ENCODE data around the gene HEXIM1. TPM values are rescaled to one million over a fixed set of nuclear protein-coding genes. Genes with fewer than 3 reads are reported as not detected.
"Not testable (repeated sequence)": the region's sequence is repeated elsewhere in the genome, so short reads cannot be mapped to it uniquely, and the experiment has no call there.

Gene HEXIM1
- total RNA-seq, 2 experiments from 2014 or later: 50.5 to 50.9 TPM

DNA sequence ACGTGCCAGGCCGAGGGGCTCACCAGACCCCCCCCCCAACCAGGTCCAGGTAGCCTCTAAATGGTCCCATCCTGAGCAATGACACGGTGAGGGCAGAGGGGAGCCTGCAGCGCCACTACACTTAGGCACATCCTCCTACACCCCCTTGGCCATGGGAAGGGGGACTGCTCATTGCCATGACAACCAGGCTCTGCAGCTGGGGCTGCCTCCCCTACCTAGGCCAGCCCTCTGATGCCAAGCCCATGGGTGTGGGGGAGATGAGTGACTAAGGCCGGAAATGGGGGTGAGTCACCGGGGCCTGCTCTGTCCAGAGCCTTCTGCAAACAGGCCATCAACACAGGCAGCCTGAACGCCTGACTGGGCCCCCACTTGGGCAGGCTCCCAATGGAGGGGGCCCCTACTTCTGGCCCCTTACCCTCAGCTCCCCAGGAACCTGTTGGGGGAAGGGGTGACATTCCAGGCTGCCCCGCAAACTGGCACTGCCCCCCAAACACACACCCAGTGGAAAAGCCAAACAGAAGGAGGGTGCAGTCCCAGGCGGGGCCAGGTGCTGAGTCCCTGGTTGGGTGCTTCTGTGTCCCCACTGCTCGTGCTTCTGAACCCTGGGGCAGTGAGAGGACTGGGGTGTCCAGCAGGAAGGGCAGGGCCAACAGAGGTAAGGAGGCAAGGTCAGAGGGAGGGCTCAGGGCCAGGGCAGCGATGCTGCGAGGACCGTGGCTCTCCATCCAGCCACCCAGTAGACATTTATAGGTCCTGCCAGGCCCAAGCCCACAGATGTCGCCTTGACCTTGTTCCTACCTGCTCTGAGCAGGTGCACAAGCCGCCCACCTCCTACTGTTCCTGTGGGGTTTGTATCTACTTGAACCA, 24.1 kb upstream of the HEXIM1 start:
- TF ChIP-seq, protein P1, sequence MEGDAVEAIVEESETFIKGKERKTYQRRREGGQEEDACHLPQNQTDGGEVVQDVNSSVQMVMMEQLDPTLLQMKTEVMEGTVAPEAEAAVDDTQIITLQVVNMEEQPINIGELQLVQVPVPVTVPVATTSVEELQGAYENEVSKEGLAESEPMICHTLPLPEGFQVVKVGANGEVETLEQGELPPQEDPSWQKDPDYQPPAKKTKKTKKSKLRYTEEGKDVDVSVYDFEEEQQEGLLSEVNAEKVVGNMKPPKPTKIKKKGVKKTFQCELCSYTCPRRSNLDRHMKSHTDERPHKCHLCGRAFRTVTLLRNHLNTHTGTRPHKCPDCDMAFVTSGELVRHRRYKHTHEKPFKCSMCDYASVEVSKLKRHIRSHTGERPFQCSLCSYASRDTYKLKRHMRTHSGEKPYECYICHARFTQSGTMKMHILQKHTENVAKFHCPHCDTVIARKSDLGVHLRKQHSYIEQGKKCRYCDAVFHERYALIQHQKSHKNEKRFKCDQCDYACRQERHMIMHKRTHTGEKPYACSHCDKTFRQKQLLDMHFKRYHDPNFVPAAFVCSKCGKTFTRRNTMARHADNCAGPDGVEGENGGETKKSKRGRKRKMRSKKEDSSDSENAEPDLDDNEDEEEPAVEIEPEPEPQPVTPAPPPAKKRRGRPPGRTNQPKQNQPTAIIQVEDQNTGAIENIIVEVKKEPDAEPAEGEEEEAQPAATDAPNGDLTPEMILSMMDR (IDR thresholded peaks at IDR 0.05): no peak
- intact Hi-C loops (cut with DNase I, micrococcal nuclease): no loop called here
- ChIA-PET CTCF (interaction anchor here (1.0 kb wide), 1 partner anchor 11 kb away, joined by 3 read pairs; no protein-coding TSS in a partner anchor), POLR2A (no interaction called here)
- Histone ChIP-seq H3K9me3 (ENCODE audit: control insufficient read depth in 1 of 2, insufficient read depth in 1 of 2, low read length in 2 of 2) (no peaks in the 10 kb centered on the region), H3K4me3 (ENCODE audit: low read length) (no peak overlapping the region), H3K27ac (ENCODE audit: low read depth in 1 of 2, low read length in 2 of 2) (no peak overlapping the region), H3K4me1 (ENCODE audit: insufficient read depth, low read length) (peaks cover 10% of the 10 kb centered on the region), H3K36me3 (ENCODE audit: insufficient read depth, low read length) (no peaks in the 10 kb centered on the region), H3K27me3 (ENCODE audit: control insufficient read depth in 1 of 2, insufficient read depth in 2 of 2, low read length in 2 of 2) (no peaks in the 10 kb centered on the region)
- no peak overlapping the region for H3K27ac Mint-ChIP-seq
- no peaks in the 10 kb centered on the region for H3K4me1 Mint-ChIP-seq (ENCODE audit: low read depth)
- H3K9me3 Mint-ChIP-seq: no peaks in the 10 kb centered on the region
- DNase-seq (peak in 6 of 14 experiments; percentile 5 to 68 (median 36)), ATAC-seq (ENCODE audit: poor library complexity) (peak; percentile 59)
- no peaks in the 10 kb centered on the region for H3K27me3 Mint-ChIP-seq
- H3K4me3 Mint-ChIP-seq: no peak overlapping the region
- H3K36me3 Mint-ChIP-seq (ENCODE audit: low read depth): no peaks in the 10 kb centered on the region

DNA sequence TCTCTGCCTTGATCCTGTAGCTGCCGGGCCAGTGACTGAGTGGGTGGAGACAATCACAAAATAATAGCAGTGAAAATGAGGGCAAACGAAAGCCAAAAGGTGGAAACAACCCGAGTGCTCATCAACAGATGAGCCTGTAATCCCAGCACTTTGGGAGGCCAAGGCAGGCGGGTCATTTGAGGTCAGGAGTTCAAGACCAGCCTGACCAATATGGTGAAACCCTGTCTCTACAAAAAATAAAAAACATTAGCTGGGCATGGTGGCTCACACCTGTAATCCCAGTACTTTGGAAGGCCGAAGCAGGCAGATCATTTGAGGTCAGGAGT, 23.5 kb upstream of the HEXIM1 start:
- ATAC-seq (ENCODE audit: poor library complexity); H3K36me3 Mint-ChIP-seq (ENCODE audit: low read depth); H3K4me3 ChIP-seq (ENCODE audit: low read length); H3K36me3 ChIP-seq (ENCODE audit: insufficient read depth, low read length); H3K27ac ChIP-seq (ENCODE audit: low read depth in 1 of 2, low read length in 2 of 2); H3K27me3 Mint-ChIP-seq; POLR2A ChIA-PET; H3K27ac Mint-ChIP-seq; H3K4me1 Mint-ChIP-seq (ENCODE audit: low read depth); H3K4me1 ChIP-seq (ENCODE audit: insufficient read depth, low read length); H3K9me3 ChIP-seq (ENCODE audit: control insufficient read depth in 1 of 2, insufficient read depth in 1 of 2, low read length in 2 of 2); DNase-seq; H3K4me3 Mint-ChIP-seq; intact Hi-C loops (cut with DNase I, micrococcal nuclease); H3K9me3 Mint-ChIP-seq; H3K27me3 ChIP-seq (ENCODE audit: control insufficient read depth in 1 of 2, insufficient read depth in 2 of 2, low read length in 2 of 2): not testable (repeated sequence)
- CTCF ChIA-PET: interaction anchor here (1.0 kb wide), 1 partner anchor 10 kb away, joined by 3 read pairs; no protein-coding TSS in a partner anchor

DNA sequence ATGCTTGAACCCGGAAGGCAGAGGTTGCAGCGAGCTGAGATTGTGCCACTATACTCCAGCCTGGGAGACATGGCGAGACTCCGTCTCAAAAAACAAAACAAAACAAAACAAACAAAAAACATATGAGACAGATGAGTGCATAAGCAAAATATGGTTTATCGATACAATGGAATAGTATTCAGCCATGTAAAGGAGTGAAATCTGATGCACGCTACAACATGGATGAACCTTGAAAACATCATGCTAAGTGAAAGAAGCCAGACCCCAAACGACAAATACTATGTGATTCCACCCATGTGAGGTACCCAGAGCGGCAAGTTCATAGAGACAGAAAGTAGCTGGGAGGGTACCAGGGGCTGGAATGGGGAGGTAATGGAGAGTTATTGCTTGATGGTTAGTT, 22.8 kb upstream of the HEXIM1 start:
- Mint-ChIP-seq H3K4me1 (ENCODE audit: low read depth) (no peaks in the 10 kb centered on the region), H3K27me3 (no peaks in the 10 kb centered on the region), H3K4me3 (no peak overlapping the region), H3K9me3 (no peaks in the 10 kb centered on the region), H3K27ac (no peak overlapping the region), H3K36me3 (ENCODE audit: low read depth) (no peaks in the 10 kb centered on the region)
- H3K36me3 ChIP-seq (ENCODE audit: insufficient read depth, low read length): no peaks in the 10 kb centered on the region
- TF ChIP-seq, protein P1 (IDR thresholded peaks at IDR 0.05): no peak
- peaks cover 10% of the 10 kb centered on the region for H3K4me1 ChIP-seq (ENCODE audit: insufficient read depth, low read length)
- ChIA-PET CTCF (interaction anchor here (1.0 kb wide), 1 partner anchor 9 kb away, joined by 3 read pairs; no protein-coding TSS in a partner anchor), POLR2A (no interaction called here)
- no peaks in the 10 kb centered on the region for H3K9me3 ChIP-seq (ENCODE audit: control insufficient read depth in 1 of 2, insufficient read depth in 1 of 2, low read length in 2 of 2)
- H3K27me3 ChIP-seq (ENCODE audit: control insufficient read depth in 1 of 2, insufficient read depth in 2 of 2, low read length in 2 of 2): no peaks in the 10 kb centered on the region
- ATAC-seq (ENCODE audit: poor library complexity) (no peak), DNase-seq (no peak)
- H3K4me3 ChIP-seq (ENCODE audit: low read length): no peak overlapping the region
- intact Hi-C loops (cut with DNase I, micrococcal nuclease): no loop called here
- H3K27ac ChIP-seq (ENCODE audit: low read depth in 1 of 2, low read length in 2 of 2): no peak overlapping the region

DNA sequence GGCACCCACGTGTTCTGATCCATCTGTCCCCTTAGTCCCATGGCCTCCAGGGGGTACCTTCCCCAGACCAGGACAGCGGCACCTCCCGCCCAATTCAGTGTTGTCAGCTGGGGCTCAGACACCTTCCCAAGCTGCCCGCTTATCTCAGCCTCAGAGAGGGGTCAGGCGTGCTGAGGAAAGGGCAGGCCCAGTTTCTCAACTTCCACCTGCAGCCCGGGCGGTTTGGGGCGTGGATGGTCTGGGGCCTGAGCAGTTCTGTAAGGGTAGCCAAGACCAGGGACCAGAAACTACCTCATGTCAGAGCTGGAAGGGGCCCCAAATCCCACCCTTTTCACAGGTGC, 21.1 kb upstream of the HEXIM1 start:
- CTCF ChIA-PET: no interaction called here
- Mint-ChIP-seq H3K4me3 (no peak overlapping the region), H3K27me3 (no peaks in the 10 kb centered on the region), H3K27ac (no peak overlapping the region), H3K36me3 (ENCODE audit: low read depth) (no peaks in the 10 kb centered on the region), H3K9me3 (no peaks in the 10 kb centered on the region), H3K4me1 (ENCODE audit: low read depth) (no peaks in the 10 kb centered on the region)
- TF ChIP-seq, protein P1 (IDR thresholded peaks at IDR 0.05): no peak
- Histone ChIP-seq H3K9me3 (ENCODE audit: control insufficient read depth in 1 of 2, insufficient read depth in 1 of 2, low read length in 2 of 2) (no peaks in the 10 kb centered on the region), H3K27ac (ENCODE audit: low read depth in 1 of 2, low read length in 2 of 2) (no peak overlapping the region), H3K27me3 (ENCODE audit: control insufficient read depth in 1 of 2, insufficient read depth in 2 of 2, low read length in 2 of 2) (no peaks in the 10 kb centered on the region), H3K36me3 (ENCODE audit: insufficient read depth, low read length) (no peaks in the 10 kb centered on the region), H3K4me3 (ENCODE audit: low read length) (no peak overlapping the region), H3K4me1 (ENCODE audit: insufficient read depth, low read length) (peaks cover 21% of the 10 kb centered on the region)
- DNase-seq (no peak), ATAC-seq (ENCODE audit: poor library complexity) (no peak)
- intact Hi-C loops (cut with DNase I, micrococcal nuclease): no loop called here
- POLR2A ChIA-PET: no interaction called here

All from CD4-positive, alpha-beta T cell (primary cell).